GM23338 (cell line): Measurements from ENCODE around the gene STEAP3. TPM values are rescaled to one million over a fixed set of nuclear protein-coding genes. Genes with fewer than 3 reads are reported as not detected.

Source experiments
- ATAC-seq: fragments of 200-7000 bp; cut with Tn5 transposase; 3 replicates; pipeline ENCODE4 v1.9.1; 2020
- DNase-seq: peaks from one replicate; pipeline ENCODE4 v3.0.0-alpha.2; 2015; ENCODE audit warnings: low spot score
- H2AFZ ChIP-seq: fragments of 200-600 bp; sonication (generic); 2 replicates; pipeline ENCODE4 v1.8.0; 2016; ENCODE audit warnings: antibody characterized with exemption, mild to moderate bottlenecking, moderate library complexity
- H3F3A ChIP-seq: fragments of 200-600 bp; sonication (generic); replicated peaks from 2 replicates; pipeline ENCODE4 v1.8.0; 2017; ENCODE audit warnings: antibody characterized with exemption, mixed run types, low read depth
- H3K27ac ChIP-seq: fragments of 200-600 bp; sonication (generic); 2 replicates; pipeline ENCODE4 v1.6.1; 2016; ENCODE audit warnings: low read depth
- H3K27me3 ChIP-seq: fragments of 200-600 bp; sonication (generic); 2 replicates; pipeline ENCODE4 v1.8.0; 2016; ENCODE audit warnings: mild to moderate bottlenecking, mixed run types, moderate library complexity; ENCODE audit not compliant: insufficient read depth
- H3K36me3 ChIP-seq: fragments of 200-600 bp; sonication (generic); 2 replicates; pipeline ENCODE4 v1.8.0; 2016; ENCODE audit warnings: mild to moderate bottlenecking; ENCODE audit not compliant: insufficient read depth
- H3K4me1 ChIP-seq: fragments of 200-600 bp; sonication (generic); 2 replicates; pipeline ENCODE4 v1.8.0; 2016; ENCODE audit warnings: mild to moderate bottlenecking, moderate library complexity; ENCODE audit not compliant: insufficient read depth
- H3K4me2 ChIP-seq: fragments of 200-600 bp; sonication (generic); 2 replicates; pipeline ENCODE4 v1.7.1; 2017; ENCODE audit warnings: mixed run types
- H3K4me3 ChIP-seq: fragments of 200-600 bp; sonication (generic); 2 replicates; pipeline ENCODE4 v1.6.1; 2016; ENCODE audit warnings: mixed run types
- H3K79me2 ChIP-seq: fragments of 200-600 bp; sonication (generic); replicated peaks from 2 replicates; pipeline ENCODE4 v1.8.0; 2017; ENCODE audit warnings: mild to moderate bottlenecking; ENCODE audit not compliant: insufficient read depth
- H3K9me2 ChIP-seq: fragments of 200-600 bp; sonication (generic); 2 replicates; pipeline ENCODE4 v1.8.0; 2017; ENCODE audit not compliant: insufficient read depth
- H4K20me1 ChIP-seq: fragments of 200-600 bp; sonication (generic); replicated peaks from 2 replicates; pipeline ENCODE4 v1.8.0; 2017; ENCODE audit warnings: mild to moderate bottlenecking; ENCODE audit not compliant: insufficient read depth
- H3K27ac Mint-ChIP-seq: 2 replicates; pipeline ENCODE4 v1.8.0; 2020; ENCODE audit warnings: inconsistent platforms, mild to moderate bottlenecking, moderate library complexity, mixed read lengths
- H3K27me3 Mint-ChIP-seq: 3 replicates; pipeline ENCODE4 v1.8.0; 2022; ENCODE audit warnings: low read depth, mild to moderate bottlenecking, moderate library complexity, mixed read lengths, inconsistent platforms; ENCODE audit not compliant: insufficient read depth, poor library complexity
- H3K36me3 Mint-ChIP-seq: 3 replicates; pipeline ENCODE4 v1.8.0; 2021; ENCODE audit warnings: low read depth, mild to moderate bottlenecking, inconsistent platforms, moderate library complexity, mixed read lengths
- H3K4me1 Mint-ChIP-seq: 3 replicates; pipeline ENCODE4 v1.8.0; 2020; ENCODE audit warnings: mild to moderate bottlenecking, inconsistent platforms, mixed read lengths
- H3K4me3 Mint-ChIP-seq: 3 replicates; pipeline ENCODE4 v1.8.0; 2021; ENCODE audit warnings: moderate library complexity, mild to moderate bottlenecking, inconsistent platforms, mixed read lengths
- H3K9me3 Mint-ChIP-seq: 3 replicates; pipeline ENCODE4 v1.8.0; 2020; ENCODE audit warnings: moderate library complexity, mild to moderate bottlenecking, inconsistent platforms, mixed read lengths
- CREB1 ChIP-seq: fragments of 250-450 bp; sonication (Bioruptor Pico); IDR thresholded peaks from 2 replicates; pipeline ENCODE4 v1.5.0; 2020; ENCODE audit warnings: low read depth, mild to moderate bottlenecking, moderate library complexity
- CTCF ChIP-seq, 2 experiments: fragments of 200-600 bp in 1 of 2; sonication (generic) in 1 of 2; conservative IDR thresholded peaks; 2 replicates each; pipeline versions ENCODE4 v1.5.1 to v1.6.1; 2016 to 2017; ENCODE audit warnings: antibody characterized with exemption in 2 of 2, low read depth in 2 of 2, mild to moderate bottlenecking in 2 of 2, moderate library complexity in 1 of 2
- ETS1 ChIP-seq: IDR thresholded peaks from 2 replicates; pipeline ENCODE4 v1.6.1; 2016; ENCODE audit warnings: antibody characterized with exemption
- EZH2 ChIP-seq: fragments of 200-600 bp; sonication (generic); IDR thresholded peaks from one replicate; pipeline ENCODE4 v1.8.0; 2017; ENCODE audit warnings: antibody characterized with exemption, mild to moderate bottlenecking, low read depth; ENCODE audit not compliant: unreplicated experiment
- EZH2phosphoT487 ChIP-seq: fragments of 200-600 bp; sonication (generic); IDR thresholded peaks from one replicate; pipeline ENCODE4 v1.8.1; 2018; ENCODE audit warnings: antibody characterized with exemption; ENCODE audit not compliant: unreplicated experiment
- JUNB ChIP-seq: IDR thresholded peaks from one replicate; pipeline ENCODE4 v1.6.1; 2016; ENCODE audit warnings: antibody characterized with exemption; ENCODE audit not compliant: unreplicated experiment
- NANOG ChIP-seq: IDR thresholded peaks from 2 replicates; pipeline ENCODE4 v1.6.1; 2016; ENCODE audit warnings: antibody characterized with exemption, borderline replicate concordance
- POLR2AphosphoS5 ChIP-seq: IDR thresholded peaks from 2 replicates; pipeline ENCODE4 v1.6.1; 2016; ENCODE audit warnings: antibody characterized with exemption, low read depth
- STAT1 ChIP-seq: IDR thresholded peaks from one replicate; pipeline ENCODE4 v1.6.1; 2016; ENCODE audit warnings: antibody characterized with exemption; ENCODE audit not compliant: unreplicated experiment
- ZNF114 ChIP-seq: fragments of 250-450 bp; sonication (Bioruptor Pico); IDR thresholded peaks from 2 replicates; pipeline ENCODE4 v1.5.0; 2020; ENCODE audit warnings: mild to moderate bottlenecking, moderate library complexity
- ZNF331 ChIP-seq: fragments of 250-450 bp; sonication (Bioruptor Pico); IDR thresholded peaks from 2 replicates; pipeline ENCODE4 v1.5.0; 2020; ENCODE audit warnings: low read depth, mild to moderate bottlenecking, moderate library complexity
- ZNF462 ChIP-seq: fragments of 250-450 bp; sonication (Bioruptor Pico); IDR thresholded peaks from 2 replicates; pipeline ENCODE4 v1.5.0; 2020; ENCODE audit warnings: mild to moderate bottlenecking, moderate library complexity
- polyA plus RNA-seq: library from polyadenylated mRNA; unstranded; fragments of >200 nt; fragmentation: Nextera tagmentation; extraction: Ambion mirVana; gene quantifications from 2 replicates; pipeline ENCODE4 v1.2.1, GENCODE V29; 2016
- total RNA-seq: library from RNA; depleted of rRNA; stranded (reverse); fragments of >200 nt; shearing (Covaris generic); gene quantifications from 2 replicates; pipeline ENCODE4 v1.2.3, GENCODE V29; 2014
- TF ChIP-seq, protein P1 (sequence below): IDR thresholded peaks from one replicate; pipeline ENCODE4 v1.6.1; 2018; ENCODE audit warnings: antibody characterized with exemption; ENCODE audit not compliant: unreplicated experiment

Gene STEAP3
- total and polyA plus RNA-seq, 2 experiments from 2014 or later = 8.6 to 27.3 TPM

DNA sequence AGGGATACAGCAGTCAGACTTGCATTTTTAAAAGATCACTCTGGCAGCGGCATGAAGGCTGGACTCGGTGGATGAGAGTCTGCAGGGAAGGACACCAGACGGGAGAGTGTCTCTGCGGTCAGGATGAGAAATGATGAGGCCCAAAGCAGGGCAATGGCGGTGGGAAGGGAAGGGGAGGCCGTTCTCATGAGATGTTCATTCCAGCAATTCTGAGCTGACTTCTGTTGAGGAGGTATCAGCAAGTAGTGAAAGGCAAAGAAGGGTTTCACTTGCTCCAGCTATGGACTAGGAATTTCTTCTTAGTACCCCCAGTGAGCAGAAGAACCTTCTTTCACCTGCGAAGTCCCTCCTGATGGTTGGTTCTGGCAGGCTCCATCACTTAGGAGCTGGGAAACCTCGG is 63.0 kb downstream of the STEAP3 start:
- H3K27ac Mint-ChIP-seq = no peak overlapping the region
- Histone ChIP-seq H3K27ac (no peak overlapping the region), H3K9me2 (no peaks in the 10 kb centered on the region), H3K79me2 (no peaks in the 10 kb centered on the region), H3F3A (no peaks in the 10 kb centered on the region), H2AFZ (no peak overlapping the region), H3K36me3 (no peaks in the 10 kb centered on the region), H3K4me3 (no peak overlapping the region), H3K4me1 (no peaks in the 10 kb centered on the region), H3K27me3 (no peaks in the 10 kb centered on the region), H4K20me1 (no peaks in the 10 kb centered on the region), H3K4me2 (no peak overlapping the region)
- H3K9me3 Mint-ChIP-seq = no peaks in the 10 kb centered on the region
- no peak overlapping the region for H3K4me3 Mint-ChIP-seq
- peaks cover 7% of the 10 kb centered on the region for H3K27me3 Mint-ChIP-seq
- ATAC-seq (no peak), DNase-seq (no peak)
- TF ChIP-seq EZH2phosphoT487 (no peak), NANOG (no peak), JUNB (no peak), EZH2 (no peak), ZNF114 (CRISPR knock-in tag) (no peak), CREB1 (CRISPR knock-in tag) (no peak), ETS1 (no peak), POLR2AphosphoS5 (no peak), STAT1 (no peak), ZNF331 (CRISPR knock-in tag) (no peak), CTCF (conservative IDR thresholded peaks at IDR 0.05; ENCODE audit: low read depth in 2 of 2) (no peak), ZNF462 (CRISPR knock-in tag) (no peak)
- TF ChIP-seq, protein P1, sequence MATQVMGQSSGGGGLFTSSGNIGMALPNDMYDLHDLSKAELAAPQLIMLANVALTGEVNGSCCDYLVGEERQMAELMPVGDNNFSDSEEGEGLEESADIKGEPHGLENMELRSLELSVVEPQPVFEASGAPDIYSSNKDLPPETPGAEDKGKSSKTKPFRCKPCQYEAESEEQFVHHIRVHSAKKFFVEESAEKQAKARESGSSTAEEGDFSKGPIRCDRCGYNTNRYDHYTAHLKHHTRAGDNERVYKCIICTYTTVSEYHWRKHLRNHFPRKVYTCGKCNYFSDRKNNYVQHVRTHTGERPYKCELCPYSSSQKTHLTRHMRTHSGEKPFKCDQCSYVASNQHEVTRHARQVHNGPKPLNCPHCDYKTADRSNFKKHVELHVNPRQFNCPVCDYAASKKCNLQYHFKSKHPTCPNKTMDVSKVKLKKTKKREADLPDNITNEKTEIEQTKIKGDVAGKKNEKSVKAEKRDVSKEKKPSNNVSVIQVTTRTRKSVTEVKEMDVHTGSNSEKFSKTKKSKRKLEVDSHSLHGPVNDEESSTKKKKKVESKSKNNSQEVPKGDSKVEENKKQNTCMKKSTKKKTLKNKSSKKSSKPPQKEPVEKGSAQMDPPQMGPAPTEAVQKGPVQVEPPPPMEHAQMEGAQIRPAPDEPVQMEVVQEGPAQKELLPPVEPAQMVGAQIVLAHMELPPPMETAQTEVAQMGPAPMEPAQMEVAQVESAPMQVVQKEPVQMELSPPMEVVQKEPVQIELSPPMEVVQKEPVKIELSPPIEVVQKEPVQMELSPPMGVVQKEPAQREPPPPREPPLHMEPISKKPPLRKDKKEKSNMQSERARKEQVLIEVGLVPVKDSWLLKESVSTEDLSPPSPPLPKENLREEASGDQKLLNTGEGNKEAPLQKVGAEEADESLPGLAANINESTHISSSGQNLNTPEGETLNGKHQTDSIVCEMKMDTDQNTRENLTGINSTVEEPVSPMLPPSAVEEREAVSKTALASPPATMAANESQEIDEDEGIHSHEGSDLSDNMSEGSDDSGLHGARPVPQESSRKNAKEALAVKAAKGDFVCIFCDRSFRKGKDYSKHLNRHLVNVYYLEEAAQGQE = no peak
- no peaks in the 10 kb centered on the region for H3K36me3 Mint-ChIP-seq
- H3K4me1 Mint-ChIP-seq = no peaks in the 10 kb centered on the region; the same call in 1 of the 3 replicates
